PC-9 (cell line): ENCODE measurements around the gene MAOA. TPM values are rescaled to one million over a fixed set of nuclear protein-coding genes. Genes with fewer than 3 reads are reported as not detected.

Source experiments
- BruUV-seq: library from RNA; stranded (reverse); fragments of 400-500 nt; replicated peaks from 2 replicates; lab custom pipeline; 2021; lab: Mats Ljungman, UMichigan
- CTCF ChIA-PET: fragments of 300-600 bp; sonication (Branson Sonifier 250); formaldehyde crosslinking; loops from one replicate; lab custom pipeline; 2022; ENCODE audit warnings: antibody characterized with exemption; lab: Charles Lee
- POLR2A ChIA-PET: fragments of 300-600 bp; sonication (Branson Sonifier 250); formaldehyde crosslinking; loops from one replicate; lab custom pipeline; 2022; ENCODE audit warnings: antibody characterized with exemption; ENCODE audit not compliant: unreplicated experiment; lab: Charles Lee
- DNase-seq, 2 experiments: peaks; one replicate each; pipeline versions ENCODE4 v3.0.0 to v3.0.0-alpha.2; 2015 to 2022; ENCODE audit warnings: mixed read lengths in 1 of 2
- H2AFZ ChIP-seq: fragments of 200-600 bp; sonication (generic); 2 replicates; pipeline ENCODE4 v1.8.1; 2017; ENCODE audit warnings: antibody characterized with exemption
- H3F3A ChIP-seq: fragments of 200-600 bp; sonication (generic); 2 replicates; pipeline ENCODE4 v1.8.1; 2017; ENCODE audit warnings: antibody characterized with exemption, mild to moderate bottlenecking, low read depth; ENCODE audit not compliant: insufficient read depth
- H3K27ac ChIP-seq: fragments of 200-600 bp; sonication (generic); 2 replicates; pipeline ENCODE4 v1.6.1; 2016; ENCODE audit warnings: mixed run types
- H3K27me3 ChIP-seq: fragments of 200-600 bp; sonication (generic); 2 replicates; pipeline ENCODE4 v1.6.1; 2016; ENCODE audit warnings: low read depth, mixed run types; ENCODE audit not compliant: insufficient read depth
- H3K36me3 ChIP-seq: fragments of 200-600 bp; sonication (generic); 2 replicates; pipeline ENCODE4 v1.6.1; 2016; ENCODE audit warnings: low read depth, mixed run types
- H3K4me1 ChIP-seq: fragments of 200-600 bp; sonication (generic); replicated peaks from 2 replicates; pipeline ENCODE4 v1.6.1; 2016; ENCODE audit warnings: mixed run types; ENCODE audit not compliant: insufficient read depth
- H3K4me2 ChIP-seq: fragments of 200-600 bp; sonication (generic); 2 replicates; pipeline ENCODE4 v1.6.1; 2017; ENCODE audit warnings: mixed run types
- H3K4me3 ChIP-seq: fragments of 200-600 bp; sonication (generic); 2 replicates; pipeline ENCODE4 v1.6.1; 2016; ENCODE audit warnings: mixed run types
- H3K79me2 ChIP-seq: fragments of 200-600 bp; sonication (generic); 2 replicates; pipeline ENCODE4 v1.6.1; 2017; ENCODE audit warnings: low read depth, mixed run types
- H3K9me2 ChIP-seq: fragments of 200-600 bp; sonication (generic); 2 replicates; pipeline ENCODE4 v1.8.1; 2017; ENCODE audit warnings: mild to moderate bottlenecking; ENCODE audit not compliant: insufficient read depth
- H3K9me3 ChIP-seq: fragments of 200-600 bp; sonication (generic); 2 replicates; pipeline ENCODE4 v1.8.1; 2016; ENCODE audit warnings: low read depth; ENCODE audit not compliant: insufficient read depth
- H4K20me1 ChIP-seq: fragments of 200-600 bp; sonication (generic); 2 replicates; pipeline ENCODE4 v1.8.1; 2017; ENCODE audit not compliant: insufficient read depth
- EZH2 ChIP-seq: fragments of 200-600 bp; sonication (generic); IDR thresholded peaks from 2 replicates; pipeline ENCODE4 v1.8.0; 2017; ENCODE audit warnings: antibody characterized with exemption, low read depth
- intact Hi-C: fragments of 100-400 bp; cut with micrococcal nuclease; formaldehyde crosslinking; loops from one replicate; pipeline ENCODE4 v1.10.0; 2022; ENCODE audit not compliant: unreplicated experiment
- total RNA-seq: library from RNA; stranded (reverse); gene quantifications from 2 replicates; pipeline ENCODE4 v1.2.3, GENCODE V29; 2021
- TF ChIP-seq, protein P1 (sequence below): fragments of 200-600 bp; sonication (generic); conservative IDR thresholded peaks from 2 replicates; pipeline ENCODE4 v1.6.1; 2017; ENCODE audit warnings: mixed run types, antibody characterized with exemption, mild to moderate bottlenecking, moderate library complexity

The MAOA gene
- total RNA-seq, 1 experiment from 2014 or later = 5.0 TPM

DNA sequence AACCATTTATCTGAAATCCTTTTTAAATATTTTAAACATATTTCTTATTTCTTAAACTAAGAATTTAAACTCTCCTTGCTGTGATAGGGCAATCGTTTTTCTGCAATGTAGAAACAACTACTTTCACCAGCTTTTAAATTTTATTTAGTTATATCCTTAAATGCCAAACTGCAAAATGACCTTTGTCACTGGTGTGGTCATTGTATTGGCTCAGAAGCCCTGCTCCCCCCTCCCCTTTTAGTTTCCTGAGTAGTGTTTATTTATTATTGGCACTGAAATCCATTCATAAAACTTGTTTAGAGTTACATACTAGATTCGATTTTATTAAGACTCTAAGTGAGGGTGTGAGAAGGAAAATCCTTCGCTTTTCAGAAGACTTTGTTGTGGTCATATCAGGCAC lies 23.0 kb downstream of the MAOA start:
- intact Hi-C loops = no loop called here
- Histone ChIP-seq H4K20me1 (no peaks in the 10 kb centered on the region), H3K27ac (no peak overlapping the region), H3K36me3 (no peaks in the 10 kb centered on the region), H3K4me3 (no peak overlapping the region), H3K27me3 (no peaks in the 10 kb centered on the region), H3K79me2 (no peaks in the 10 kb centered on the region), H3K9me3 (no peaks in the 10 kb centered on the region), H3K4me2 (no peak overlapping the region), H2AFZ (no peak overlapping the region), H3K4me1 (no peaks in the 10 kb centered on the region), H3K9me2 (no peaks in the 10 kb centered on the region), H3F3A (no peaks in the 10 kb centered on the region)
- no TSS peak for BruUV-seq
- TF ChIP-seq, protein P1, sequence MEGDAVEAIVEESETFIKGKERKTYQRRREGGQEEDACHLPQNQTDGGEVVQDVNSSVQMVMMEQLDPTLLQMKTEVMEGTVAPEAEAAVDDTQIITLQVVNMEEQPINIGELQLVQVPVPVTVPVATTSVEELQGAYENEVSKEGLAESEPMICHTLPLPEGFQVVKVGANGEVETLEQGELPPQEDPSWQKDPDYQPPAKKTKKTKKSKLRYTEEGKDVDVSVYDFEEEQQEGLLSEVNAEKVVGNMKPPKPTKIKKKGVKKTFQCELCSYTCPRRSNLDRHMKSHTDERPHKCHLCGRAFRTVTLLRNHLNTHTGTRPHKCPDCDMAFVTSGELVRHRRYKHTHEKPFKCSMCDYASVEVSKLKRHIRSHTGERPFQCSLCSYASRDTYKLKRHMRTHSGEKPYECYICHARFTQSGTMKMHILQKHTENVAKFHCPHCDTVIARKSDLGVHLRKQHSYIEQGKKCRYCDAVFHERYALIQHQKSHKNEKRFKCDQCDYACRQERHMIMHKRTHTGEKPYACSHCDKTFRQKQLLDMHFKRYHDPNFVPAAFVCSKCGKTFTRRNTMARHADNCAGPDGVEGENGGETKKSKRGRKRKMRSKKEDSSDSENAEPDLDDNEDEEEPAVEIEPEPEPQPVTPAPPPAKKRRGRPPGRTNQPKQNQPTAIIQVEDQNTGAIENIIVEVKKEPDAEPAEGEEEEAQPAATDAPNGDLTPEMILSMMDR = no peak
- no peak for TF ChIP-seq EZH2
- ChIA-PET POLR2A (no interaction called here), CTCF (no interaction called here)
- DNase-seq = no peak

DNA sequence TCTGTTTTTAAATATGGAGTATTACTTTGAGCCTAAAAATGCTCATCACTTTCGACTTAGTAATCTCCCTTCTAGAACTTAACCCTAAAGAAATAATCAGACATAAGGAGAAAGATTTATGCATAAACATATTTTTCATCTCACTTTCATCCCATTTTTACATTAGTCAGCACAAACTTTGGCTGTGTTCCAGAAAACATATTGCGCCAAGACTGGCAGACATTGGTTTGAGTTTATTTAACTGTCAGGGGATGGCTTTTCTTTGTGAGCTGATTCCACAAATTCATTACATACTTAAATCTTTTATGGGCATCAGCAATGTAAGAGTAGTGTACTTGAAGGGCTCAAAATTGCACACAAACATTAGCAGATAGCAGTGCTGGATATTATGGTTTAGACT lies 23.7 kb downstream of the MAOA start:
- H3K9me2 ChIP-seq = no peaks in the 10 kb centered on the region
- no peaks in the 10 kb centered on the region for H3K27me3 ChIP-seq
- no peaks in the 10 kb centered on the region for H3K9me3 ChIP-seq
- H3K36me3 ChIP-seq = no peaks in the 10 kb centered on the region
- no peak overlapping the region for H3K4me3 ChIP-seq
- no peak overlapping the region for H2AFZ ChIP-seq
- H3K79me2 ChIP-seq = no peaks in the 10 kb centered on the region
- no peak overlapping the region for H3K27ac ChIP-seq
- intact Hi-C loops = no loop called here
- H3K4me1 ChIP-seq = no peaks in the 10 kb centered on the region
- H3F3A ChIP-seq = no peaks in the 10 kb centered on the region
- POLR2A ChIA-PET = no interaction called here
- no peaks in the 10 kb centered on the region for H4K20me1 ChIP-seq
- CTCF ChIA-PET = no interaction called here
- H3K4me2 ChIP-seq = no peak overlapping the region
- no TSS peak for BruUV-seq
- DNase-seq = no peak
- TF ChIP-seq EZH2 = no peak
- TF ChIP-seq, protein P1 = no peak

DNA sequence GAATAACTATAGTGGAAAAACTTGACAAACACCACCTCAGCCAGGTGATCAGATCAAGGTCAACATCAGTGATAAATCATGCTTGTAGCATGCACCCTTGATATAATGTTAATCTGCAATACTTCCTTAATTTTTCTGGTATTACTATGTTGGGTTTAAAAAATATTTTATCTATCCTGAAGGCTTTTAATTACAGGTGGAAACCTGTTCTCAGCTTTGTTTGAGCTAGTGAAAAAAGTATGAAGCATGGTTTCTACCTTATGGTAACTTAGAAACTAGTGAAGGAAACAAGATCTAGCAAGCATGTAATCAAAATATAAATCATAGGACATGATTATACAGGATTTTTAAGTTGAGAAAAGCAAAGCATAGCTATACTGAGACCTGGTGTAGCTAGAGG lies 26.6 kb downstream of the MAOA start:
- no peaks in the 10 kb centered on the region for H3K4me1 ChIP-seq
- intact Hi-C loops = no loop called here
- BruUV-seq = no TSS peak
- H3K4me3 ChIP-seq = no peak overlapping the region
- H2AFZ ChIP-seq = no peak overlapping the region
- H3K27ac ChIP-seq = no peak overlapping the region
- H3K9me3 ChIP-seq = no peaks in the 10 kb centered on the region
- no peak for TF ChIP-seq EZH2
- TF ChIP-seq, protein P1 = no peak
- H3K79me2 ChIP-seq = no peaks in the 10 kb centered on the region
- ChIA-PET POLR2A (no interaction called here), CTCF (no interaction called here)
- H3K27me3 ChIP-seq = no peaks in the 10 kb centered on the region
- H3K36me3 ChIP-seq = no peaks in the 10 kb centered on the region
- no peaks in the 10 kb centered on the region for H4K20me1 ChIP-seq
- no peak for DNase-seq
- H3K9me2 ChIP-seq = no peaks in the 10 kb centered on the region
- H3F3A ChIP-seq = no peaks in the 10 kb centered on the region
- H3K4me2 ChIP-seq = no peak overlapping the region
